ENCODE measurements around the gene FXR2. TPM values are rescaled to one million over a fixed set of nuclear protein-coding genes. Genes with fewer than 3 reads are reported as not detected.

FXR2 gene
- total RNA-seq, 1 experiment from 2014 or later, result 36.4 TPM

DNA sequence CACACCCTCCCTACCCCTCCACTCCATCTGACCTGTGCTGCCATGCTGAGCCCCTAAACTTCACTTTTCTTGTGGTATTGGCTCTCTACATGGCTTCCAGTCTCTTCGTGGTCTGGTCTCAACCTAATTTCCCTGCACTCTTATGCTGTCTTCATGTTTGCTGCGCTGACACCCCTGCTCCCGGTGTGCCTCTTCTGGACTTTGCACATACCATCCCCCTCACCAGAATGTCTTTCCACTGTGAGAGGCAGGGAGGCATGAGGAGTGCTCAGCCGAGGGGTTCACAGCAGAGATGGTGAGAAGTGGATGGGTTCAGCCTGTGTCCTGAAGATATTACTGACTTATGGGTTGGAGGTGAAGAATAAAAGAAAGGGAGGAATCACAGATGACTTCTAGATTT lies 63.3 kb downstream of the FXR2 start:
- 0 out of 5 replicates have a peak, but pooled peaks cover 0 to 2% of the 10 kb centered on the region in 2 experiments for H3K9me3 Mint-ChIP-seq
- no peak overlapping the region for H3K18ac ChIP-seq (ENCODE audit: insufficient read length, low read depth, low read length)
- no CpG with 5 or more reads among the region's 4 CpGs for WGBS (ENCODE audit: extremely low coverage, insufficient read length, low lambda C conversion rate)
- H2BK5ac ChIP-seq (ENCODE audit: insufficient read length, low read length), result no peak overlapping the region
- TF ChIP-seq, protein P1, sequence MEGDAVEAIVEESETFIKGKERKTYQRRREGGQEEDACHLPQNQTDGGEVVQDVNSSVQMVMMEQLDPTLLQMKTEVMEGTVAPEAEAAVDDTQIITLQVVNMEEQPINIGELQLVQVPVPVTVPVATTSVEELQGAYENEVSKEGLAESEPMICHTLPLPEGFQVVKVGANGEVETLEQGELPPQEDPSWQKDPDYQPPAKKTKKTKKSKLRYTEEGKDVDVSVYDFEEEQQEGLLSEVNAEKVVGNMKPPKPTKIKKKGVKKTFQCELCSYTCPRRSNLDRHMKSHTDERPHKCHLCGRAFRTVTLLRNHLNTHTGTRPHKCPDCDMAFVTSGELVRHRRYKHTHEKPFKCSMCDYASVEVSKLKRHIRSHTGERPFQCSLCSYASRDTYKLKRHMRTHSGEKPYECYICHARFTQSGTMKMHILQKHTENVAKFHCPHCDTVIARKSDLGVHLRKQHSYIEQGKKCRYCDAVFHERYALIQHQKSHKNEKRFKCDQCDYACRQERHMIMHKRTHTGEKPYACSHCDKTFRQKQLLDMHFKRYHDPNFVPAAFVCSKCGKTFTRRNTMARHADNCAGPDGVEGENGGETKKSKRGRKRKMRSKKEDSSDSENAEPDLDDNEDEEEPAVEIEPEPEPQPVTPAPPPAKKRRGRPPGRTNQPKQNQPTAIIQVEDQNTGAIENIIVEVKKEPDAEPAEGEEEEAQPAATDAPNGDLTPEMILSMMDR (conservative IDR thresholded peaks at IDR 0.05), result no peak
- H3K23me2 ChIP-seq (ENCODE audit: insufficient read length, low read depth, low read length, poor library complexity, severe bottlenecking), result peaks cover 6% of the 10 kb centered on the region
- no peak overlapping the region for H2AK5ac ChIP-seq (ENCODE audit: insufficient read length, low read length)
- no peak overlapping the region for H3K56ac ChIP-seq (ENCODE audit: insufficient read length, low read depth, low read length)
- no peak overlapping the region for H2AFZ ChIP-seq (ENCODE audit: low read length)
- no peaks in the 10 kb centered on the region for H3K9me3 ChIP-seq (ENCODE audit: control insufficient read depth, low read depth, low read length)
- H3K4me1 Mint-ChIP-seq, result peaks cover 10 to 19% of the 10 kb centered on the region in 2 experiments
- H3K27me3 ChIP-seq (ENCODE audit: insufficient read depth, low read length), result no peaks in the 10 kb centered on the region
- no peak overlapping the region for H4K91ac ChIP-seq (ENCODE audit: insufficient read length, low read depth, low read length)
- H3K23ac ChIP-seq (ENCODE audit: insufficient read length, low read depth, low read length), result no peak overlapping the region
- H3K27ac Mint-ChIP-seq, result no peak overlapping the region
- H3K4me1 ChIP-seq (ENCODE audit: insufficient read depth, low read length), result peaks cover 2% of the 10 kb centered on the region; the same call in 1 of the 2 replicates
- DNase-seq, result no peak
- H4K8ac ChIP-seq (replicated peaks; ENCODE audit: insufficient read length, low read depth, low read length), result no peak overlapping the region
- no peak overlapping the region for H3K9ac ChIP-seq (ENCODE audit: extremely low read depth, insufficient read length, low read length)
- H3T11ph ChIP-seq (ENCODE audit: low read length), result no peak overlapping the region
- H3K79me2 ChIP-seq (ENCODE audit: insufficient read depth, low read length), result no peaks in the 10 kb centered on the region
- H3K27me3 Mint-ChIP-seq (ENCODE audit: low read depth), result peaks cover 26% of the 10 kb centered on the region
- no peak overlapping the region for H2BK12ac ChIP-seq (ENCODE audit: insufficient read length, low read depth, low read length)
- H3K4me3 Mint-ChIP-seq, result no peak overlapping the region
- H3K79me1 ChIP-seq (ENCODE audit: insufficient read depth, low read depth, low read length, poor library complexity, severe bottlenecking), result no peaks in the 10 kb centered on the region
- no peaks in the 10 kb centered on the region for H3K36me3 Mint-ChIP-seq (ENCODE audit: insufficient read depth in 1 of 3, low read depth in 3 of 3)
- no peak overlapping the region for H2BK20ac ChIP-seq (ENCODE audit: low read depth, low read length, poor library complexity, severe bottlenecking)
- no peak overlapping the region for H3K14ac ChIP-seq (ENCODE audit: insufficient read depth, low read length)
- H4K5ac ChIP-seq (ENCODE audit: insufficient read length, low read depth, low read length), result no peak overlapping the region
- H2BK15ac ChIP-seq (ENCODE audit: low read depth, low read length), result no peak overlapping the region
- no peak overlapping the region for H3K4ac ChIP-seq (ENCODE audit: low read depth, low read length)
- H2BK120ac ChIP-seq (ENCODE audit: low read depth, low read length, poor library complexity, severe bottlenecking), result no peak overlapping the region
- H4K20me1 ChIP-seq (ENCODE audit: control insufficient read depth, insufficient read depth, insufficient read length), result no peaks in the 10 kb centered on the region
- H3K4me2 ChIP-seq (ENCODE audit: insufficient read depth, insufficient read length, low read length), result no peak overlapping the region
- no peak overlapping the region for H3K27ac ChIP-seq (ENCODE audit: insufficient read length, low read depth, low read length)

Measured in H9 (cell line).